Smooth muscle cell of the brain vasculature (primary cell): ENCODE measurements around the gene AKR1D1.
"Not testable (repeated sequence)": the region's sequence is repeated elsewhere in the genome, so short reads cannot be mapped to it uniquely, and the experiment has no call there.

Experiments used
- DNase-seq: peaks from one replicate; pipeline ENCODE4 v3.0.0-alpha.2; 2012; ENCODE audit warnings: low read depth, low spot score

AKR1D1 gene

DNA sequence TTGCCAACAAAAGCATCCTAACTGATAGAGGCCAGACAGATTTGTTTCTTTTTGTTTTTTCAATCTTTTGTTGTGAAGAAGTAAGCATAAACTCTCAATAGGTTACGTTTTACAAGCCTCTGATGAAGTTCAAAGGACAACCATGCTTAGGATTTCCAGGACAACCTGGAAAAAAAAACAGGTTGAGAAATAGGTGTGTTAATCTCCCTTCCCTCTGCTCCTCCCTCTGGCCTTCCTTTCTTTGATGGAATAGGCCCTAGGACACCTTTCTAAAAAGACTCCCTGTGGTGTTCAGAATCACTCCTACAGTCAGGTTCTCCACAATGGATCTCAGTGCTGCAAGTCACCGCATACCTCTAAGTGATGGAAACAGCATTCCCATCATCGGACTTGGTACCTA lies at the start of gene AKR1D1:
Gene AKR1D1 (plus strand): TSS at position 264 of the 400 bp plus-strand sequence. CDS start 60 bp downstream, at position 324.
- no peak for DNase-seq

DNA sequence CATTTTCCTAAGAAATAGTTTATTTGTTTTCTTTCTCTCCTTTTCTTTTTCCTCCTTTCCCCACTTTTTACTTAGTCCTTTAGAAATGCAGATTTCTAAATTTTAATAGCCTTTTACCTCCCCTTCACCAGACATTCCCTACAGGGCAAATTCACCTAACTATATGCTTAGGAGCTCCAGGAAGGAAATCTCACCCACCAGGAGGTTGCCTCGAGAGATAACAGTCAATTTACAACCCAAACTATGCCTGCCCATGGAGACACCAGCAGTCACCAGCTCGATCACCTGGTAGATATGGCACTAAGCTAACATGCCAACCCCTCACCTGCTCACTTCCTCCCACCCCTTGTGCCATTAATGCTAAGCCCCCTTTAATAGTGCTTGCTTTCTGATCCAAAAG lies 49.2 kb upstream of the AKR1D1 start:
- DNase-seq, result no peak

- no peak for DNase-seq
These were observed 47.1 kb upstream of the AKR1D1 start for GRCh38 chr7:138029126-138029525.

GRCh38 chr7:138029941-138030340 lies 46.3 kb upstream of the AKR1D1 start:
- DNase-seq, result no peak

GRCh38 chr7:138030679-138031351 lies 45.4 kb upstream of the AKR1D1 start:
- DNase-seq, result no peak

GRCh38 chr7:138032186-138032585 lies 44.1 kb upstream of the AKR1D1 start:
- DNase-seq, result no peak

DNA sequence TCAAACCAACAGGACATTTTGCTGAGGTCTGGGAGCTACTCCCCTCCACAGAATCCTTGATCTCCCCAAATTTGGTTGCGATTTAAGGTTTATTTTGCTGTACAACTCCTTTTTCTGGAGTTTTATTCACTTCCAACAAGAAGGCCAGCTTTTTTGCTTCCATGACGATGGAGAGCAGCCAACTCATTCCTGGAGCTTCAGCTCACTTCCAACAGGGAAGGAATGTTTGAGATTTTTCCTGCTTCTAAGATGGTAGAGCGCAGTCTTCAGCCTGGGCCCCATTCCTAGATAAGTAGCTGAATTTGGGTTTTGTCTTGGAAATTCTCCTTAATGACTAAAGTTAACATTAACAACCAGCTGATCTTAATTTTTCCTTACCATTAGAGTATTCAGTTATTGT lies 43.5 kb upstream of the AKR1D1 start:
- no peak for DNase-seq

GRCh38 chr7:138033241-138033640 lies 43.0 kb upstream of the AKR1D1 start:
- DNase-seq, result no peak

- no peak for DNase-seq
These were observed 40.1 kb upstream of the AKR1D1 start for GRCh38 chr7:138036135-138036534.

GRCh38 chr7:138040063-138040462 lies 36.2 kb upstream of the AKR1D1 start:
- not testable (repeated sequence) for DNase-seq

DNA sequence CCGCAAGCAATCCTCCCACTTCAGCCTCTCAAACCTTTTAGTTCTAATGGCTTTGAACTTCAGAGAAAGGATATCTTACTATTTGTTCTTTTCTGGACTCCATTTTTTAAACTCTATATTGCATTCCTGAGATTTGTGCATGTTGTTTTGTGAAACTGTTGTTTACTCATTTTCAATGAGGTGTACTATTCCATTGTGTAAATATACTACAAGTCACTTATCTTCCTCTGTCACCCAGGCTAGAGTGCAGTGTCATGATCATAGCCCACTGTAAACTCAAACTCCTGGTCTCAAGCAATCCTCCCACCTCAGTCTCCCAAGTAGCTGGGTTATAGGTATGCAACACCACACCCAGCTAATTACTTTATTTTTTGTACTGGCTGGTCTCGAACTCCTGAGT lies 31.4 kb upstream of the AKR1D1 start:
- DNase-seq, result no peak

- no peak for DNase-seq
These were observed 28.4 kb upstream of the AKR1D1 start for GRCh38 chr7:138047907-138048306.

GRCh38 chr7:138049505-138050116 lies 26.6 kb upstream of the AKR1D1 start:
- DNase-seq, result no peak

DNA sequence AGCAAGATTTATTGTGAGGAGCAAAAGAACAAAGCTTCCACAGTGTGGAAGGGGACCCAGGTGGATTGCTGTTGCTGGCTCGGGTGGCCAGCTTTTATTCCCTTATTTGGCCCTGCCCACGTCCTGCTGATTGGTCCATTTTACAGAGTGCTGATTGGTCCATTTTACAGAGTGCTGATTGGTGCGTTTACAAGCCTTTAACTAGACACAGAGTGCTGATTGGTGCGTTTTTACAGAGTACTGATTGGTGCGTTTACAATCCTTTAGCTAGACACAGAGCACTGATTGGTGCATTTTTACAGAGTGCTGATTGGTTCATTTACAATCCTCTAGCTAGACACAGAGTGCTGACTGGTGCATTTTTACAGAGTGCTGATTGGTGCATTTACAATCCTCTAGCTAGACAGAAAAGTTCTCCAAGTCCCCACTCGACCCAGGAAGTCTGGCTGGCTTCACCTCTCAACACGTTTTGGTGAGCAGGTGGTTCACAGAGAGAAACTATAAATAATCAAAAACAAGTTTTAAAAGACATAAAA lies 24.5 kb upstream of the AKR1D1 start:
- DNase-seq, result not testable (repeated sequence)

GRCh38 chr7:138052696-138053095 lies 23.6 kb upstream of the AKR1D1 start:
- no peak for DNase-seq

DNA sequence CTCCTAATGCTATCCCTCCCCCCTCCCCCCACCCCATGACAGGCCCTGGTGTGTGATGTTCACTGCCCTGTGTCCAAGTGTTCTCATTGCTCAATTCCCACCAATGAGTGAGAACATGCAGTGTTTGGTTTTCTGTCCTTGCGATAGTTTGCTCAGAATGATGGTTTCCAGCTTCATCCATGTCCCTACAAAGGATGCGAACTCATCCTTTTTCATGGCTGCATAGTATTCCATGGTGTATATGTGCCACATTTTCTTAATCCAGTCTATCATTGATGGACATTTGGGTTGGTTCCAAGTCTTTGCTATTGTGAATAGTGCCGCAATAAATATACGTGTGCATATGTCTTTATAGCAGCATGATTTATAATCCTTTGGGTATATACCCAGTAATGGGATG lies 20.6 kb upstream of the AKR1D1 start:
- not testable (repeated sequence) for DNase-seq

- no peak for DNase-seq
These were observed 12.9 kb upstream of the AKR1D1 start for GRCh38 chr7:138063400-138063799.

GRCh38 chr7:138064856-138065357 lies 11.4 kb upstream of the AKR1D1 start:
- no peak for DNase-seq

- DNase-seq, result no peak
These were observed 10.4 kb upstream of the AKR1D1 start for GRCh38 chr7:138065827-138066226.

- no peak for DNase-seq
These were observed 9.3 kb upstream of the AKR1D1 start for GRCh38 chr7:138066954-138067394.

DNA sequence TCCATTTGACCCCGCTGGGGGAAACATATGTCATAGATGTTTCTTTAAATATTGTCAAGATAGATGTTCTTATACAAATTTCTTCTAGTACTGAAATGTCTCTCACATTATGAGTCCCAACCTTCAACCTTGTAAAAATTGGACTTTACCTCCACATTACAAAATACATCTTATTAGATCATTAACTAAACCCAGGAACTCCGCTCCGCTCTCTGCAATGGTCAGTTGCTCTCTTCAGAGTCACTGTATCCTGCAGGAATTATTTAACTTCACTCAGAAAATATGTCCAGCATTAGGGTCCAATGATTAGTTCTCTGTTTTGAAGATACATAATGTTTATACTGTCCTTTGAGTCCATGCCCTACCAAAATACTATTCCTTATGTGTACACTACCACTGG lies 8.5 kb upstream of the AKR1D1 start:
- DNase-seq, result no peak

DNA sequence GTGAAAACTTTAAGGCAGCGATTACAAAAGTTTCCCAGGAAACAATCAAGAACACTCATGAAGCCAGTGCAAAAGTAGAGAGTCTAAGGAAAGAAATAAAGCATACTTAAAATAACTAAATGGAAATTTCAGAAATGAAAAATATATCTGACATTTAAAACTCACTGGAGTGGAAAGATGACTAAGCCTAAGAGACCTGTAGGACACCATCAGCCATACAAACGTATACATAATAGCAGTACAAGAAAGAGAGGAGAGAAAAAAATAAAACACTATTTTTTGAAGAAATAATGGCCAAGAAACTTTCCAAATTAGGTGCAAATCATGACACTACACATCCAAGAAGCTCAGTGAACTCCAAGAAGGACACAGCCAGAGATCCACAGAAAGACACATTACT lies 5.4 kb upstream of the AKR1D1 start:
- no peak for DNase-seq

DNA sequence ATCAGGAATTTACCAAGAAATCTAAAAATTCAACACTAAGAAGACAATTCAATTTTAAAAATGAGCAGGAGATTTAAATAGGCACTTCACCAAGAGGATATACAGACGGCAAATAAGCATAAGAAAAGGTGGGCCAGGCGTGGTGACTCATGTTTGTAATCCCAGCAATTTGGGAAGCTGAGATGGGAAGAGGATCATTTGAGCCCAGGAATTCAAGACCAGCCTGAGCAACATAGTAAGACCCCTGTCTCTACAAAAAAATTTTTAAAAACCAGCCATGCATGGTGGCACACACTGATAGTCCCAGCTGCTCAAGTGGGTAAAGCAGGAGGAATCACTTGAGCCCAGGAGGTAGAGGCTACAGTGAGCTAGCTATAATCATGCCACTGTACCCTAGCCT lies 3.5 kb upstream of the AKR1D1 start:
- DNase-seq, result no peak
